Kasumi-1 (cell line): ENCODE data around the gene DLG5.
"Not testable (repeated sequence)": the region's sequence is repeated elsewhere in the genome, so short reads cannot be mapped to it uniquely, and the experiment has no call there.

Experiments used
- DNase-seq, 2 experiments: peaks; one replicate each; lab custom pipeline; 2025; lab: John Stamatoyannopoulos, UW

DLG5 gene

GRCh38 chr10:77794256-77795142 is 132.1 kb downstream of the DLG5 start:
- DNase-seq: no peak

GRCh38 chr10:77793831-77794230 is 132.7 kb downstream of the DLG5 start:
- DNase-seq: no peak

- DNase-seq: no peak
Observed at GRCh38 chr10:77792155-77792554, 134.4 kb downstream of the DLG5 start.

- DNase-seq: no peak
Observed at GRCh38 chr10:77791506-77791905, 135.0 kb downstream of the DLG5 start.

- DNase-seq: no peak
Observed at GRCh38 chr10:77789861-77790260, 136.7 kb downstream of the DLG5 start.

GRCh38 chr10:77789016-77789415 is 137.5 kb downstream of the DLG5 start:
- DNase-seq: no peak

GRCh38 chr10:77788496-77789010 is 138.0 kb downstream of the DLG5 start:
- no peak for DNase-seq

GRCh38 chr10:77787440-77787839 is 139.1 kb downstream of the DLG5 start:
- DNase-seq: no peak

- DNase-seq: no peak
Observed at GRCh38 chr10:77784856-77785255, 141.7 kb downstream of the DLG5 start.

GRCh38 chr10:77782328-77783061 is 144.1 kb downstream of the DLG5 start:
- DNase-seq: no peak

- DNase-seq: no peak
Observed at GRCh38 chr10:77781451-77782327, 144.9 kb downstream of the DLG5 start.

GRCh38 chr10:77780180-77780579 is 146.4 kb downstream of the DLG5 start:
- DNase-seq: no peak

- DNase-seq: no peak
Observed at GRCh38 chr10:77776487-77776886, 150.1 kb downstream of the DLG5 start.

GRCh38 chr10:77774940-77775391 is 151.6 kb downstream of the DLG5 start:
- no peak for DNase-seq

GRCh38 chr10:77773631-77774426 is 152.7 kb downstream of the DLG5 start:
- DNase-seq: no peak

GRCh38 chr10:77772852-77773600 is 153.5 kb downstream of the DLG5 start:
- DNase-seq: not testable (repeated sequence)

- DNase-seq: no peak
Observed at GRCh38 chr10:77771851-77772250, 154.7 kb downstream of the DLG5 start.

- DNase-seq: no peak
Observed at GRCh38 chr10:77771450-77771849, 155.1 kb downstream of the DLG5 start.

GRCh38 chr10:77770868-77771175 is 155.7 kb downstream of the DLG5 start:
- no peak for DNase-seq

GRCh38 chr10:77770081-77770867 is 156.3 kb downstream of the DLG5 start:
- no peak for DNase-seq
